Activated CD4-positive, CD25-positive, alpha-beta regulatory T cell treated with anti-CD3 and anti-CD28 coated beads, Interleukin-2, amount 50 U/mL, for 24 hours (primary cell): ENCODE results near the gene CCND1.
"Not testable (repeated sequence)": the region's sequence is repeated elsewhere in the genome, so short reads cannot be mapped to it uniquely, and the experiment has no call there.

ENCODE experiments used
- ATAC-seq, 2 donors: fragments of 150-1000 bp; cut with Tn5 transposase; one replicate each; pipeline ENCODE4 v1.10.0; 2021; ENCODE audit warnings: mild to moderate bottlenecking in 1 of 2, moderate library complexity in 1 of 2

Gene CCND1

GRCh38 chr11:69694781-69695180, 53.8 kb downstream of the CCND1 start:
- no peak for ATAC-seq

- no peak for ATAC-seq
These were observed 54.6 kb downstream of the CCND1 start for GRCh38 chr11:69695581-69695980.

- ATAC-seq, result not testable (repeated sequence)
These were observed 55.0 kb downstream of the CCND1 start for GRCh38 chr11:69695995-69696394.

GRCh38 chr11:69696749-69697468, 56.0 kb downstream of the CCND1 start:
- ATAC-seq, result no peak

- ATAC-seq, result no peak
These were observed 56.5 kb downstream of the CCND1 start for GRCh38 chr11:69697469-69697843.

- no peak for ATAC-seq
These were observed 56.9 kb downstream of the CCND1 start for GRCh38 chr11:69697861-69698260.

GRCh38 chr11:69698362-69698761, 57.4 kb downstream of the CCND1 start:
- ATAC-seq, result no peak

- ATAC-seq, result no peak
These were observed 58.3 kb downstream of the CCND1 start for GRCh38 chr11:69699213-69699612.

GRCh38 chr11:69700278-69701140, 59.6 kb downstream of the CCND1 start:
- ATAC-seq, result no peak

GRCh38 chr11:69702239-69702691, 61.3 kb downstream of the CCND1 start:
- ATAC-seq, result no peak

- no peak for ATAC-seq
These were observed 62.0 kb downstream of the CCND1 start for GRCh38 chr11:69702769-69703452.

- ATAC-seq, result no peak
These were observed 62.5 kb downstream of the CCND1 start for GRCh38 chr11:69703453-69703767.
